Panc1 (cell line): ENCODE results near the gene FMO1. TPM values are rescaled to one million over a fixed set of nuclear protein-coding genes. Genes with fewer than 3 reads are reported as not detected.

ENCODE experiments used
- ATAC-seq: fragments of 200-7000 bp; cut with Tn5 transposase; 2 replicates; pipeline ENCODE4 v1.9.1; 2020; ENCODE audit warnings: mild to moderate bottlenecking, moderate library complexity
- BruUV-seq: library from RNA; stranded (reverse); fragments of 400-500 nt; replicated peaks from 2 replicates; lab custom pipeline; 2021; lab: Mats Ljungman, UMichigan
- CTCF ChIA-PET: fragments of 300-600 bp; sonication (Branson Sonifier 250); formaldehyde crosslinking; loops from one replicate; lab custom pipeline; 2022; ENCODE audit warnings: antibody characterized with exemption; lab: Charles Lee
- POLR2A ChIA-PET: fragments of 300-600 bp; sonication (Branson Sonifier 250); formaldehyde crosslinking; loops from one replicate; lab custom pipeline; 2022; ENCODE audit warnings: antibody characterized with exemption; lab: Charles Lee
- DNase-seq: peaks from one replicate; pipeline ENCODE4 v3.0.0-alpha.2; 2010; ENCODE audit warnings: low read depth, low spot score
- H3K27ac ChIP-seq: 2 replicates; pipeline ENCODE4 v1.5.1; 2011; ENCODE audit warnings: mild to moderate bottlenecking, low read length, inconsistent platforms
- H3K27me3 ChIP-seq: fragments of 200-500 bp; sonication (Bioruptor generic); 2 replicates; pipeline ENCODE4 v1.6.0; 2014; ENCODE audit warnings: low read length, inconsistent platforms; ENCODE audit not compliant: control insufficient read depth, insufficient read depth
- H3K36me3 ChIP-seq: fragments of 200-500 bp; sonication (Bioruptor generic); 2 replicates; pipeline ENCODE4 v1.5.1; 2014; ENCODE audit warnings: inconsistent platforms, mild to moderate bottlenecking, low read length, moderate library complexity; ENCODE audit not compliant: control insufficient read depth, insufficient read depth
- H3K4me1 ChIP-seq: 2 replicates; pipeline ENCODE4 v1.5.1; 2011; ENCODE audit warnings: inconsistent platforms, mild to moderate bottlenecking, low read length, moderate library complexity; ENCODE audit not compliant: control insufficient read depth, insufficient read depth
- H3K4me3 ChIP-seq, 2 experiments: 2 replicates each; pipeline ENCODE4 v1.5.1; 2011 to 2012; ENCODE audit warnings: low read depth in 2 of 2, low read length in 2 of 2, mild to moderate bottlenecking in 2 of 2, inconsistent platforms in 1 of 2, moderate library complexity in 1 of 2
- H3K9me3 ChIP-seq: fragments of 200-500 bp; sonication (Bioruptor generic); 2 replicates; pipeline ENCODE4 v1.5.1; 2014; ENCODE audit warnings: low read depth, mild to moderate bottlenecking, inconsistent platforms, low read length, moderate library complexity; ENCODE audit not compliant: control insufficient read depth, insufficient read depth
- CTCF ChIP-seq: fragments of 450-650 bp; IDR thresholded peaks from 2 replicates; pipeline ENCODE4 v1.5.1; 2017; ENCODE audit warnings: mild to moderate bottlenecking
- POLR2AphosphoS5 ChIP-seq: IDR thresholded peaks from 2 replicates; pipeline ENCODE4 v1.6.1; 2012; ENCODE audit warnings: mild to moderate bottlenecking, low read depth, low read length, moderate library complexity
- REST ChIP-seq, 2 experiments: IDR thresholded peaks; 2 replicates each; pipeline ENCODE4 v1.6.1; 2011 to 2012; ENCODE audit warnings: low read depth in 2 of 2, control low read depth in 1 of 2, low read length in 1 of 2, mild to moderate bottlenecking in 1 of 2, moderate library complexity in 1 of 2; ENCODE audit not compliant: insufficient read depth in 1 of 2
- SIN3A ChIP-seq: IDR thresholded peaks from 2 replicates; pipeline ENCODE4 v1.6.1; 2012; ENCODE audit warnings: low read depth, mild to moderate bottlenecking, low read length, moderate library complexity, borderline replicate concordance; ENCODE audit not compliant: insufficient read depth
- TCF7L2 ChIP-seq: IDR thresholded peaks from 2 replicates; pipeline ENCODE4 v1.6.1; 2011; ENCODE audit warnings: mild to moderate bottlenecking, low read depth, low read length, inconsistent platforms
- in situ Hi-C: cut with HindIII; loops from 2 replicates; pipeline ENCODE4 v1.10.0; 2016; ENCODE audit warnings: low sequenced_read_pairs, low pct_unique_long_range_greater_than_20kb
- intact Hi-C: fragments of 100-400 bp; cut with micrococcal nuclease; formaldehyde crosslinking; loops from one replicate; pipeline ENCODE4 v1.10.0; 2022; ENCODE audit not compliant: unreplicated experiment
- total RNA-seq: library from RNA; stranded (reverse); gene quantifications from one replicate; pipeline ENCODE4 v1.2.1, GENCODE V29; 2021; ENCODE audit not compliant: unreplicated experiment

FMO1 gene
- total RNA-seq, 1 experiment from 2014 or later: not detected

- TF ChIP-seq CTCF: no peak
- no peak for TF ChIP-seq SIN3A
- no peak for TF ChIP-seq POLR2AphosphoS5
- no peak for TF ChIP-seq REST (IDR thresholded peaks at IDR 0.05; ENCODE audit: insufficient read depth in 1 of 2, low read depth in 2 of 2, low read length in 1 of 2)
- no peak for TF ChIP-seq TCF7L2
- CTCF ChIA-PET: no interaction called here
- Histone ChIP-seq H3K27me3 (no peaks in the 10 kb centered on the region), H3K9me3 (no peaks in the 10 kb centered on the region), H3K4me3 (no peak overlapping the region), H3K27ac (no peak overlapping the region), H3K36me3 (no peaks in the 10 kb centered on the region), H3K4me1 (no peaks in the 10 kb centered on the region)
- in situ Hi-C loops (no loop called here), intact Hi-C loops (no loop called here)
- no TSS peak for BruUV-seq
- POLR2A ChIA-PET: no interaction called here
- no peak for ATAC-seq
- no peak for DNase-seq
Measured at GRCh38 chr1:171218661-171219060, 29.6 kb upstream of the FMO1 start.

GRCh38 chr1:171219346-171220080 is 28.8 kb upstream of the FMO1 start:
- in situ Hi-C loops (no loop called here), intact Hi-C loops (no loop called here)
- DNase-seq: no peak
- TF ChIP-seq CTCF (no peak), POLR2AphosphoS5 (no peak), TCF7L2 (no peak), REST (IDR thresholded peaks at IDR 0.05; ENCODE audit: insufficient read depth in 1 of 2, low read depth in 2 of 2, low read length in 1 of 2) (no peak), SIN3A (no peak)
- no peaks in the 10 kb centered on the region for H3K36me3 ChIP-seq
- H3K27ac ChIP-seq: no peak overlapping the region
- ChIA-PET CTCF (no interaction called here), POLR2A (no interaction called here)
- H3K27me3 ChIP-seq: no peaks in the 10 kb centered on the region
- BruUV-seq: no TSS peak
- ATAC-seq: no peak
- H3K4me3 ChIP-seq: no peak overlapping the region
- no peaks in the 10 kb centered on the region for H3K4me1 ChIP-seq
- no peaks in the 10 kb centered on the region for H3K9me3 ChIP-seq
